GM18907 (cell line): ENCODE measurements around the gene FOXN3.

ENCODE experiments used
- ATAC-seq: cut with Tn5 transposase; IDR thresholded peaks from one replicate; pipeline ENCODE4 v1.9.1; 2021; ENCODE audit warnings: mild to moderate bottlenecking, moderate library complexity; ENCODE audit not compliant: unreplicated experiment

The FOXN3 gene

GRCh38 chr14:89386212-89386886, 30.7 kb downstream of the FOXN3 start:
- ATAC-seq = peak; percentile 21

GRCh38 chr14:89384636-89385035, 32.4 kb downstream of the FOXN3 start:
- no peak for ATAC-seq

GRCh38 chr14:89384023-89384422, 33.0 kb downstream of the FOXN3 start:
- peak; percentile 89 for ATAC-seq

- ATAC-seq = peak; percentile 1
Observed at GRCh38 chr14:89382901-89383845, 33.9 kb downstream of the FOXN3 start.

GRCh38 chr14:89382487-89382886, 34.5 kb downstream of the FOXN3 start:
- no peak for ATAC-seq

GRCh38 chr14:89379891-89380820, 36.9 kb downstream of the FOXN3 start:
- ATAC-seq = no peak

- no peak for ATAC-seq
Observed at GRCh38 chr14:89379006-89379405, 38.0 kb downstream of the FOXN3 start.

GRCh38 chr14:89378119-89378518, 38.9 kb downstream of the FOXN3 start:
- ATAC-seq = peak; percentile 83

GRCh38 chr14:89377544-89377943, 39.5 kb downstream of the FOXN3 start:
- ATAC-seq = no peak

GRCh38 chr14:89374908-89375307, 42.1 kb downstream of the FOXN3 start:
- no peak for ATAC-seq

GRCh38 chr14:89373185-89373584, 43.8 kb downstream of the FOXN3 start:
- no peak for ATAC-seq

- ATAC-seq = no peak
Observed at GRCh38 chr14:89372512-89372883, 44.5 kb downstream of the FOXN3 start.

- ATAC-seq = no peak
Observed at GRCh38 chr14:89371585-89372511, 45.2 kb downstream of the FOXN3 start.

GRCh38 chr14:89370781-89371180, 46.3 kb downstream of the FOXN3 start:
- ATAC-seq = no peak

- no peak for ATAC-seq
Observed at GRCh38 chr14:89370381-89370780, 46.7 kb downstream of the FOXN3 start.

GRCh38 chr14:89369656-89370055, 47.4 kb downstream of the FOXN3 start:
- no peak for ATAC-seq

- no peak for ATAC-seq
Observed at GRCh38 chr14:89368490-89369477, 48.2 kb downstream of the FOXN3 start.

GRCh38 chr14:89367779-89368120, 49.3 kb downstream of the FOXN3 start:
- ATAC-seq = no peak
